Thyroid gland (tissue), 4 donors: ENCODE data around the gene TBATA.

Experiments
- POLR2A ChIP-seq, 2 donors: fragments of 450-650 bp; IDR thresholded peaks; one replicate each; pipeline ENCODE4 v1.6.1; 2017; ENCODE audit warnings: antibody characterized with exemption in 2 of 2, mild to moderate bottlenecking in 2 of 2, moderate library complexity in 1 of 2
- TF ChIP-seq, protein P1 (sequence below), 6 experiments: fragments of 200-600 bp in 3 of 6; fragments of 450-650 bp in 3 of 6; sonication (generic) in 3 of 6; IDR thresholded peaks; one replicate each; pipeline ENCODE4 v1.5.1; 2016 to 2019; ENCODE audit warnings: antibody characterized with exemption in 6 of 6, mild to moderate bottlenecking in 2 of 6, inconsistent platforms in 1 of 6, moderate library complexity in 1 of 6

DNA sequence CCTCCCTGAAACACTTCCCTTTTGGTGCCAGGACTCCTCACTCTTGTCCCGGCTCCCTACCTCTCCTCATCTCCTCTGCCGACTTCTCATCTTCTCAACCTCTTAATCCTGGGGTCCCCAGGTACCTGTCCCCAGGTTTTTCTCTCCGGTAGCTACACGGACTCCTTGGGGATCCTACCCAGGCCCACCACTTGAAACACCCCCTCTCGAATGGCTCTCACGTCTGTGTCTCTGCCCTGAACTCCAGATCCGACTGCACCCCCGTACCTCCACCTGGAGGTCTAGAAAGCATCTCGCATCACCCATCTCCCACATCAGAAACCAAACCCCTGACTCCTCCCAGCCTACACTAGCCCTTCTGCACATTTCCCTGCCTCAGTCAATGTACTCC, 4.8 kb downstream of the TBATA start:
- TF ChIP-seq, protein P1, sequence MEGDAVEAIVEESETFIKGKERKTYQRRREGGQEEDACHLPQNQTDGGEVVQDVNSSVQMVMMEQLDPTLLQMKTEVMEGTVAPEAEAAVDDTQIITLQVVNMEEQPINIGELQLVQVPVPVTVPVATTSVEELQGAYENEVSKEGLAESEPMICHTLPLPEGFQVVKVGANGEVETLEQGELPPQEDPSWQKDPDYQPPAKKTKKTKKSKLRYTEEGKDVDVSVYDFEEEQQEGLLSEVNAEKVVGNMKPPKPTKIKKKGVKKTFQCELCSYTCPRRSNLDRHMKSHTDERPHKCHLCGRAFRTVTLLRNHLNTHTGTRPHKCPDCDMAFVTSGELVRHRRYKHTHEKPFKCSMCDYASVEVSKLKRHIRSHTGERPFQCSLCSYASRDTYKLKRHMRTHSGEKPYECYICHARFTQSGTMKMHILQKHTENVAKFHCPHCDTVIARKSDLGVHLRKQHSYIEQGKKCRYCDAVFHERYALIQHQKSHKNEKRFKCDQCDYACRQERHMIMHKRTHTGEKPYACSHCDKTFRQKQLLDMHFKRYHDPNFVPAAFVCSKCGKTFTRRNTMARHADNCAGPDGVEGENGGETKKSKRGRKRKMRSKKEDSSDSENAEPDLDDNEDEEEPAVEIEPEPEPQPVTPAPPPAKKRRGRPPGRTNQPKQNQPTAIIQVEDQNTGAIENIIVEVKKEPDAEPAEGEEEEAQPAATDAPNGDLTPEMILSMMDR (IDR thresholded peaks at IDR 0.05), result no peak
- no peak for TF ChIP-seq POLR2A (IDR thresholded peaks at IDR 0.05)
